ENCODE data around the gene PDLIM5.
"Not testable (repeated sequence)": the region's sequence is repeated elsewhere in the genome, so short reads cannot be mapped to it uniquely, and the experiment has no call there.

Gene PDLIM5

GRCh38 chr4:94650690-94651089 lies 198.9 kb downstream of the PDLIM5 start:
- DNase-seq (ENCODE audit: low spot score) = no peak

GRCh38 chr4:94653095-94653649 lies 201.4 kb downstream of the PDLIM5 start:
- DNase-seq (ENCODE audit: low spot score) = no peak

GRCh38 chr4:94653984-94654609 lies 202.4 kb downstream of the PDLIM5 start:
- peak; percentile 19 for DNase-seq (ENCODE audit: low spot score)

- no peak for DNase-seq (ENCODE audit: low spot score)
These were observed 203.0 kb downstream of the PDLIM5 start for GRCh38 chr4:94654714-94655113.

GRCh38 chr4:94660614-94661013 lies 208.9 kb downstream of the PDLIM5 start:
- no peak for DNase-seq (ENCODE audit: low spot score)

GRCh38 chr4:94665021-94665420 lies 213.3 kb downstream of the PDLIM5 start:
- DNase-seq (ENCODE audit: low spot score) = not testable (repeated sequence)

GRCh38 chr4:94665500-94666404 lies 214.0 kb downstream of the PDLIM5 start:
- no peak for DNase-seq (ENCODE audit: low spot score)

GRCh38 chr4:94668724-94669123 lies 217.0 kb downstream of the PDLIM5 start:
- peak; percentile 23 for DNase-seq (ENCODE audit: low spot score)

GRCh38 chr4:94669672-94670664 lies 218.2 kb downstream of the PDLIM5 start:
- DNase-seq (ENCODE audit: low spot score) = no peak

GRCh38 chr4:94671113-94671512 lies 219.4 kb downstream of the PDLIM5 start:
- no peak for DNase-seq (ENCODE audit: low spot score)

- DNase-seq (ENCODE audit: low spot score) = no peak
These were observed 222.2 kb downstream of the PDLIM5 start for GRCh38 chr4:94673961-94674360.

GRCh38 chr4:94676970-94677369 lies 225.2 kb downstream of the PDLIM5 start:
- no peak for DNase-seq (ENCODE audit: low spot score)

GRCh38 chr4:94678896-94679295 lies 227.2 kb downstream of the PDLIM5 start:
- no peak for DNase-seq (ENCODE audit: low spot score)

GRCh38 chr4:94680176-94680862 lies 228.6 kb downstream of the PDLIM5 start:
- DNase-seq (ENCODE audit: low spot score) = no peak

- no peak for DNase-seq (ENCODE audit: low spot score)
These were observed 234.3 kb downstream of the PDLIM5 start for GRCh38 chr4:94686086-94686485.

GRCh38 chr4:94689155-94689860 lies 237.6 kb downstream of the PDLIM5 start:
- DNase-seq (ENCODE audit: low spot score) = no peak

- no peak for DNase-seq (ENCODE audit: low spot score)
These were observed 239.1 kb downstream of the PDLIM5 start for GRCh38 chr4:94690851-94691254.

- DNase-seq (ENCODE audit: low spot score) = no peak
These were observed 239.8 kb downstream of the PDLIM5 start for GRCh38 chr4:94691552-94691951.

GRCh38 chr4:94695384-94695783 lies 243.6 kb downstream of the PDLIM5 start:
- no peak for DNase-seq (ENCODE audit: low spot score)

- DNase-seq (ENCODE audit: low spot score) = no peak
These were observed 246.4 kb downstream of the PDLIM5 start for GRCh38 chr4:94698187-94698586.

- no peak for DNase-seq (ENCODE audit: low spot score)
These were observed 248.6 kb downstream of the PDLIM5 start for GRCh38 chr4:94700298-94700697.
